Breast epithelium (tissue), 4 donors: ENCODE results near the gene DSCAML1. TPM values are rescaled to one million over a fixed set of nuclear protein-coding genes. Genes with fewer than 3 reads are reported as not detected.
A peak's percentile ranks its signal among the peaks of the same experiment; 100 is the strongest.

Experiments
- DNase-seq, 2 donors: peaks; one replicate each; pipeline ENCODE4 v3.0.0-alpha.2; 2019; ENCODE audit warnings: low spot score in 2 of 2
- H3K27ac ChIP-seq, 2 donors: fragments of 200-600 bp; sonication (generic) in 1 of 2; one replicate each; pipeline ENCODE4 v1.5.1; 2016 to 2019; ENCODE audit warnings: mild to moderate bottlenecking in 1 of 2
- H3K27me3 ChIP-seq, 2 donors: fragments of 200-600 bp; sonication (generic) in 1 of 2; one replicate each; pipeline versions ENCODE4 v1.5.1 to v1.6.0; 2017 to 2019; ENCODE audit warnings: control low read depth in 1 of 2, mild to moderate bottlenecking in 1 of 2
- H3K36me3 ChIP-seq: fragments of 200-600 bp; one replicate; pipeline ENCODE4 v1.5.1; 2019
- H3K4me1 ChIP-seq, 2 donors: fragments of 200-600 bp; sonication (generic); one replicate each; pipeline ENCODE4 v1.5.1; 2016 to 2019; ENCODE audit warnings: control low read depth in 1 of 2
- H3K4me3 ChIP-seq, 3 donors: fragments of 200-600 bp; sonication (generic); 1 replicate in 2 of 3; 2 replicates in 1 of 3; pipeline ENCODE4 v1.5.1; 2016 to 2019; ENCODE audit warnings: mild to moderate bottlenecking in 3 of 3, moderate library complexity in 2 of 3
- H3K9me3 ChIP-seq, 2 donors: fragments of 200-600 bp; sonication (generic) in 1 of 2; one replicate each; pipeline ENCODE4 v1.5.1; 2016 to 2019; ENCODE audit warnings: control low read depth in 1 of 2
- POLR2A ChIP-seq: fragments of 450-650 bp; IDR thresholded peaks from one replicate; pipeline ENCODE4 v1.6.1; 2016; ENCODE audit warnings: antibody characterized with exemption, mild to moderate bottlenecking, moderate library complexity
- POLR2AphosphoS5 ChIP-seq, 3 donors: sonication (generic); formaldehyde crosslinking; IDR thresholded peaks; one replicate each; pipeline ENCODE4 v1.6.1; 2017; ENCODE audit warnings: antibody characterized with exemption in 3 of 3
- intact Hi-C: fragments of 100-400 bp; cut with DNase I; formaldehyde crosslinking; loops from one replicate; pipeline ENCODE4 v1.15.1; 2023; ENCODE audit warnings: low total_unique reads
- total RNA-seq, 3 donors: library from RNA; depleted of rRNA; stranded (reverse); fragments of >200 nt; gene quantifications; one replicate each; pipeline ENCODE4 v1.1.0, GENCODE V29; 2016
- TF ChIP-seq, protein P1 (sequence below), 3 donors: fragments of 450-650 bp; IDR thresholded peaks; one replicate each; pipeline ENCODE4 v1.5.1; 2016 to 2017; ENCODE audit warnings: antibody characterized with exemption in 3 of 3, mild to moderate bottlenecking in 3 of 3, moderate library complexity in 3 of 3

The DSCAML1 gene
- total RNA-seq, 3 donors from 2014 or later = 0.33 to 1.8 (median 0.64) TPM

DNA sequence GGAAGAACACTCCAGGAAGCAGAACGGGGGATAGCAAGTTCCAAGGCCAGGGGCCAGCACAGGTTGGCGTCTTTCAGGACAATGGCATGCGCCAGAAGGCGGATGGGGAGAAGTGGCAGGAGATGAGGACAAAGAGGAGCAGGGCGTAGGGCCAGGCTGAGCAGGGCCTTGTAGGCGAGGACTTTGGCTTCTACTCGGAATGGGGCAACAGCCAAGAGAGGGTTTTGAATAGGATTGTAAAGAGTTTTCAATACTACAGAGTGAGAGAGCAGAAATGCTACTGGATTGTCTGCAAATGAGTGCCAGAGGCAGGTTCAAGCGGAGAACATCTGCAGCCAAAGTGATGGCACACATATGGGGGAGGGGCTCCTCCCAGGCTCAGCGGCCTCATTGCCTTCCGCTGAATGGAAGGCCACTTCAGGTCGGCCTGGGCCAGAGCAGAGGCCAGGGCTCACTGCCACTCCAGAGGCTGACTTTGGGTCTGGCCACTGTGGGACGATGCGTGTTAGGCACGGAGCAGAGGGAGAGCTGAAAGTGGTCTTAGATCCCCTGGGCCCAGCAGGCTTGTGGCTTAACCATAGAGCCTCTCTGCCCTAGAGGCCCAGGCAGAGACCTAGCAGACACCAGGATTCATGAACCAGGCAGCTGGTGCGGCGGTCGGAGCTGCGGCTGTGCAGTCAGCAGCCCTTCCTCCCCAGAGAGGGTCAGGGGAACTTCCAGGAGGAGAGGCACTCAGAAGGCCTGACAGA lies 118.2 kb downstream of the DSCAML1 start:
- TF ChIP-seq POLR2AphosphoS5 (IDR thresholded peaks at IDR 0.05) = no peak
- TF ChIP-seq POLR2A = no peak
- TF ChIP-seq, protein P1, sequence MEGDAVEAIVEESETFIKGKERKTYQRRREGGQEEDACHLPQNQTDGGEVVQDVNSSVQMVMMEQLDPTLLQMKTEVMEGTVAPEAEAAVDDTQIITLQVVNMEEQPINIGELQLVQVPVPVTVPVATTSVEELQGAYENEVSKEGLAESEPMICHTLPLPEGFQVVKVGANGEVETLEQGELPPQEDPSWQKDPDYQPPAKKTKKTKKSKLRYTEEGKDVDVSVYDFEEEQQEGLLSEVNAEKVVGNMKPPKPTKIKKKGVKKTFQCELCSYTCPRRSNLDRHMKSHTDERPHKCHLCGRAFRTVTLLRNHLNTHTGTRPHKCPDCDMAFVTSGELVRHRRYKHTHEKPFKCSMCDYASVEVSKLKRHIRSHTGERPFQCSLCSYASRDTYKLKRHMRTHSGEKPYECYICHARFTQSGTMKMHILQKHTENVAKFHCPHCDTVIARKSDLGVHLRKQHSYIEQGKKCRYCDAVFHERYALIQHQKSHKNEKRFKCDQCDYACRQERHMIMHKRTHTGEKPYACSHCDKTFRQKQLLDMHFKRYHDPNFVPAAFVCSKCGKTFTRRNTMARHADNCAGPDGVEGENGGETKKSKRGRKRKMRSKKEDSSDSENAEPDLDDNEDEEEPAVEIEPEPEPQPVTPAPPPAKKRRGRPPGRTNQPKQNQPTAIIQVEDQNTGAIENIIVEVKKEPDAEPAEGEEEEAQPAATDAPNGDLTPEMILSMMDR (IDR thresholded peaks at IDR 0.05) = no peak
- Histone ChIP-seq H3K9me3 (no peaks in the 10 kb centered on the region), H3K36me3 (no peaks in the 10 kb centered on the region), H3K27ac (no peak overlapping the region), H3K27me3 (no peaks in the 10 kb centered on the region), H3K4me1 (no peaks in the 10 kb centered on the region), H3K4me3 (no peak overlapping the region)
- intact Hi-C loops = no loop called here
- peak in 1 of 2 donors; percentile 53 for DNase-seq

DNA sequence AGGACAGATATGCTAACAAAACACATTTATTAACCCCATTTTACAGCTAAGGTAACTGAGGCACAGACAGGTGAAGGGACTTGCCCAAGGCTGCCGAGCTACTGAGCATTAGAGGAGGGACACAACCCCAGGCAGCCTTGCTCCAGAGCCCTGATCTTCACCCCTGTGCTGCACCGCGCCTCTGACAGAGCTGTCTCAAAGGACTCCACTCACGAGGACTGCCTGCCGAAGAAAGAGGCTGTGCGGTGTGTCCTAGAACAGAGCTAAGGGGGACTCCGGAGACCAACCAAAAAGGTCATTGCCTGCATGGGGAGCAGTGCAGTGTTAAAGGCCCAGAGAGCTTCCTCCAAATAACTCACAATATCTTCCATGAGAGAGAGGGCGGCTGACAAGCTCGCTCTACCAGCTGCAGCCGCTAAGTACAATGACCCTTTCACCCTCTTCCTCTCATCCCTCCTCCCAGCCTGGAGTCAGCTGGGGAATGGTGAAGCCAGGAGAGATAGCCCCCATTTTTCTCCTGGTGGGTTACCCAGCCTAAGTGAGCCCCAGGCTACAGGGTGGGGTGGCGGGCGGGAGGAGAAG lies 119.2 kb downstream of the DSCAML1 start:
- Histone ChIP-seq H3K36me3 (no peaks in the 10 kb centered on the region), H3K4me1 (no peaks in the 10 kb centered on the region), H3K9me3 (no peaks in the 10 kb centered on the region), H3K27ac (no peak overlapping the region), H3K27me3 (no peaks in the 10 kb centered on the region), H3K4me3 (no peak overlapping the region)
- DNase-seq = no peak
- TF ChIP-seq, protein P1 (IDR thresholded peaks at IDR 0.05) = no peak
- TF ChIP-seq POLR2A = no peak
- no peak for TF ChIP-seq POLR2AphosphoS5 (IDR thresholded peaks at IDR 0.05)
- intact Hi-C loops = no loop called here

DNA sequence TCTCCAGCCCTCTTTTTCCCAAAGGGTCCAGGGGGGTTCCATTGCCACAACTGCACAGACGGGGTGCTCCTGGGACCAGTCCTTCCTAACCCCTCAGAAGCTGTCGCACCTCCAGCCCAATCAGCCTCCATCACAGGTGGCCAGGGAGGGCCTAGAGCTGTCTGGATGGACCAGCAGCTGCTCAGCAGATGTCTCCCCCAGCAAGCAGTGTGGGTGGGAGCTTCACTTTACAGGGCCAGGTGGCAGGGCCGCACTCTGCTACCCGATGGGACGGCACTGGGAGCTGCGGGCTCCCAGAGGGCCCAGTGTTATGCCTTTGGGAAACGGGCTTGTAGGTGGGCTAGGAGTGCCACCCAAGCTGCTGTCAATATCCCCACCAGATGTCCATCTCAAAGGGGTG lies 120.5 kb downstream of the DSCAML1 start:
- intact Hi-C loops = no loop called here
- Histone ChIP-seq H3K36me3 (no peaks in the 10 kb centered on the region), H3K27me3 (no peaks in the 10 kb centered on the region), H3K4me1 (no peaks in the 10 kb centered on the region), H3K9me3 (no peaks in the 10 kb centered on the region), H3K4me3 (no peak overlapping the region), H3K27ac (no peak overlapping the region)
- TF ChIP-seq POLR2AphosphoS5 (IDR thresholded peaks at IDR 0.05) = no peak
- no peak for TF ChIP-seq POLR2A
- TF ChIP-seq, protein P1 (IDR thresholded peaks at IDR 0.05) = no peak
- DNase-seq = no peak

DNA sequence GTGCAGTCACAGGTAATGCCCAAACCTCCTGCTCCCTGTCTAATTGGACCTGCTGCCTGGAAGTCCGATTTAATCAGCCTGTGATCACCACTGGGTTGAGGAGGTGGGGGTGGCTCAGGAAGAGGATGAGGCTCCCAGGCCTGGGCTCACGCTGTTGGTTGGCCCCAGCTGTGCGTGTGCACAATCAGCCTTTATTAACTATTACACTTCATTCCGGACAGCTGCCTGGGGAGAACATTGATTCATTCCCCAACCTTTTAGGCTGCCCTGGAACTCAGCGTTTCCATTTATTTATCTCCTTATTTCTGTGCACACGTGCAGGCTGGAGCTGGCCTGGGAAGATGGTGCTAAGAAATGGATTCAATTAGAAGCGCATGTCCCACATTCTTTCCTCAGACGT lies 123.4 kb downstream of the DSCAML1 start:
- Histone ChIP-seq H3K9me3 (no peaks in the 10 kb centered on the region), H3K4me1 (no peaks in the 10 kb centered on the region), H3K36me3 (no peaks in the 10 kb centered on the region), H3K27me3 (no peaks in the 10 kb centered on the region), H3K27ac (no peak overlapping the region), H3K4me3 (no peak overlapping the region)
- TF ChIP-seq, protein P1 (IDR thresholded peaks at IDR 0.05) = no peak
- no peak for TF ChIP-seq POLR2AphosphoS5 (IDR thresholded peaks at IDR 0.05)
- no peak for TF ChIP-seq POLR2A
- no peak for DNase-seq
- intact Hi-C loops = no loop called here

DNA sequence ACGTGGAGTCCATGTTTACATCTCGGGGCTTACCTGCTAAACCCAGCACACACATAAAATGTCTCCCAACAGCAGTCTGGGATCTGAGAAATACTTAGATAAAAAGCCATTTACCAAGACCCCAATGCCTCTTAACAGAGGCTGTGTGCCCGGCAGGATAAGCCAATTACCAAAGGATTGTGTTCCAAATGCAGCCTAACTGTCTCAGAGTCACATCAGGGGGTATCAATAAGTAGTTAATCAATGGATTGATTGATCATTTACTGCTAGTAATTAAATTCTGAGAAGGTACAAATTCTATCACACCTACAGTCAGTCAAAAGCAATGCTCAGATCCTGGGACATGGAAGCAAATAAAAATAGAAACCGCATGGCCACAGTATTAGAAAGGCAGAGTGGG lies 125.6 kb downstream of the DSCAML1 start:
- H3K9me3 ChIP-seq = no peaks in the 10 kb centered on the region
- intact Hi-C loops = no loop called here
- H3K4me3 ChIP-seq = no peak overlapping the region
- no peak for DNase-seq
- H3K36me3 ChIP-seq = no peaks in the 10 kb centered on the region
- H3K4me1 ChIP-seq = no peaks in the 10 kb centered on the region
- TF ChIP-seq POLR2A (no peak), POLR2AphosphoS5 (IDR thresholded peaks at IDR 0.05) (no peak)
- TF ChIP-seq, protein P1 (IDR thresholded peaks at IDR 0.05) = no peak
- no peak overlapping the region for H3K27ac ChIP-seq
- H3K27me3 ChIP-seq = no peaks in the 10 kb centered on the region
